HCT116 (cell line): ENCODE measurements around the gene ACTN1. TPM values are rescaled to one million over a fixed set of nuclear protein-coding genes. Genes with fewer than 3 reads are reported as not detected.

Source experiments
- ATAC-seq: fragments of 200-7000 bp; cut with Tn5 transposase; 2 replicates; pipeline ENCODE4 v1.9.1; 2020; ENCODE audit warnings: mild to moderate bottlenecking, moderate library complexity
- BruUV-seq: library from RNA; stranded (reverse); fragments of 400-500 nt; replicated peaks from 2 replicates; lab custom pipeline; 2021; lab: Mats Ljungman, UMichigan
- CTCF ChIA-PET: fragments of 300-600 bp; sonication (Branson Sonifier 250); formaldehyde crosslinking; loops from one replicate; lab custom pipeline; 2021; ENCODE audit warnings: antibody characterized with exemption; lab: Charles Lee
- POLR2A ChIA-PET: fragments of 300-600, 350-600 bp; sonication (Branson Sonifier 250); formaldehyde crosslinking; loops from one replicate; lab custom pipeline; 2021; ENCODE audit warnings: antibody characterized with exemption; lab: Charles Lee
- RAD21 ChIA-PET, 2 experiments: fragments of 300-600 bp; sonication (Branson Sonifier 250); formaldehyde crosslinking; loops; one replicate each; lab custom pipeline; 2023; ENCODE audit warnings: low total read pairs in 2 of 2; ENCODE audit not compliant: uncharacterized antibody in 2 of 2, unreplicated experiment in 2 of 2, low non-redundant PET in 1 of 2; lab: Charles Lee
- DNase-seq: peaks from one replicate; pipeline ENCODE4 v3.0.0-alpha.2; 2010; ENCODE audit warnings: low read depth, low spot score
- H2AFZ ChIP-seq: fragments of 200-600 bp; shearing (Covaris generic), sonication (generic); 2 replicates; pipeline ENCODE4 v1.6.1; 2017; ENCODE audit warnings: low read depth, mixed run types, mixed read lengths, antibody characterized with exemption, low read length; ENCODE audit not compliant: poor library complexity, severe bottlenecking
- H3K27ac ChIP-seq: 2 replicates; pipeline ENCODE4 v1.5.1; 2012; ENCODE audit warnings: low read depth, low read length
- H3K27me3 ChIP-seq: fragments of 200-600 bp; sonication (generic); 2 replicates; pipeline ENCODE4 v1.6.1; 2016; ENCODE audit warnings: mixed run types, low read length, mixed read lengths; ENCODE audit not compliant: insufficient read depth
- H3K36me3 ChIP-seq, 2 experiments: fragments of 200-500 bp in 1 of 2; fragments of 200-600 bp in 1 of 2; sonication (Bioruptor generic) in 1 of 2; sonication (generic) in 1 of 2; 2 replicates each; pipeline versions ENCODE4 v1.5.1 to v1.6.1; 2014 to 2016; ENCODE audit warnings: low read length in 2 of 2, inconsistent platforms in 1 of 2, mixed read lengths in 1 of 2, mixed run types in 1 of 2; ENCODE audit not compliant: insufficient read depth in 2 of 2, control insufficient read depth in 1 of 2
- H3K4me1 ChIP-seq, 2 experiments: fragments of 200-600 bp in 1 of 2; sonication (generic) in 1 of 2; 2 replicates each; pipeline versions ENCODE4 v1.5.1 to v1.6.1; 2012 to 2017; ENCODE audit warnings: low read length in 2 of 2, inconsistent platforms in 1 of 2, mild to moderate bottlenecking in 1 of 2, mixed read lengths in 1 of 2, mixed run types in 1 of 2, moderate library complexity in 1 of 2; ENCODE audit not compliant: insufficient read depth in 2 of 2, control insufficient read depth in 1 of 2
- H3K4me2 ChIP-seq: fragments of 200-600 bp; sonication (generic); 2 replicates; pipeline ENCODE4 v1.6.1; 2017; ENCODE audit warnings: mixed run types, low read length, mixed read lengths
- H3K4me3 ChIP-seq, 2 experiments: fragments of 200-600 bp in 1 of 2; sonication (generic) in 1 of 2; replicated peaks in 1 of 2; 2 replicates each; pipeline ENCODE4 v1.5.1; 2011 to 2016; ENCODE audit warnings: low read length in 2 of 2, control low read depth in 1 of 2, low read depth in 1 of 2, mild to moderate bottlenecking in 1 of 2, mixed read lengths in 1 of 2, mixed run types in 1 of 2
- H3K79me2 ChIP-seq: fragments of 200-600 bp; sonication (generic); 2 replicates; pipeline ENCODE4 v1.6.1; 2017; ENCODE audit warnings: mild to moderate bottlenecking, mixed run types, low read length, moderate library complexity, mixed read lengths; ENCODE audit not compliant: insufficient read depth
- H3K9ac ChIP-seq: fragments of 200-600 bp; sonication (generic); 2 replicates; pipeline ENCODE4 v1.6.1; 2016; ENCODE audit warnings: low read length, mixed read lengths
- H3K9me2 ChIP-seq: fragments of 200-600 bp; sonication (generic), shearing (Covaris generic); 2 replicates; pipeline ENCODE4 v1.6.1; 2017; ENCODE audit warnings: mixed run types, mild to moderate bottlenecking, moderate library complexity; ENCODE audit not compliant: insufficient read depth
- H3K9me3 ChIP-seq, 2 experiments: fragments of 200-500 bp in 1 of 2; fragments of 200-600 bp in 1 of 2; sonication (Bioruptor generic) in 1 of 2; sonication (generic) in 1 of 2; 2 replicates each; pipeline ENCODE4 v1.6.1; 2014 to 2017; ENCODE audit warnings: low read length in 2 of 2, mixed read lengths in 2 of 2, inconsistent platforms in 1 of 2, low read depth in 1 of 2, mild to moderate bottlenecking in 1 of 2, mixed run types in 1 of 2, moderate library complexity in 1 of 2; ENCODE audit not compliant: control insufficient read depth in 1 of 2, insufficient read depth in 1 of 2
- H4K20me1 ChIP-seq: fragments of 200-600 bp; sonication (generic), shearing (Covaris generic); 2 replicates; pipeline ENCODE4 v1.6.1; 2017; ENCODE audit warnings: mixed run types, mild to moderate bottlenecking, moderate library complexity; ENCODE audit not compliant: insufficient read depth
- CTCF ChIP-seq, 3 experiments: fragments of 200-600 bp in 1 of 3; sonication (generic) in 1 of 3; IDR thresholded peaks in 2 of 3; conservative IDR thresholded peaks in 1 of 3; 2 replicates each; pipeline ENCODE4 v1.5.1; 2012 to 2017; ENCODE audit warnings: low read depth in 2 of 3, low read length in 2 of 3, antibody characterized with exemption in 1 of 3, borderline replicate concordance in 1 of 3, control low read depth in 1 of 3, mild to moderate bottlenecking in 1 of 3, mixed read lengths in 1 of 3, mixed run types in 1 of 3, moderate library complexity in 1 of 3; ENCODE audit not compliant: insufficient read depth in 1 of 3
- ELF1 ChIP-seq: IDR thresholded peaks from 2 replicates; pipeline ENCODE4 v1.6.1; 2012; ENCODE audit warnings: low read depth, borderline replicate concordance
- EZH2phosphoT487 ChIP-seq: fragments of 200-600 bp; IDR thresholded peaks from 2 replicates; pipeline ENCODE4 v1.6.1; 2018; ENCODE audit warnings: antibody characterized with exemption, borderline replicate concordance
- JUND ChIP-seq: IDR thresholded peaks from 2 replicates; pipeline ENCODE4 v1.6.1; 2012
- POLR2A ChIP-seq: IDR thresholded peaks from 2 replicates; pipeline ENCODE4 v1.7.0; 2011; ENCODE audit warnings: borderline replicate concordance; ENCODE audit not compliant: insufficient read depth, insufficient read length; ENCODE audit errors: extremely low read depth
- REST ChIP-seq: IDR thresholded peaks from 2 replicates; pipeline ENCODE4 v1.6.1; 2012; ENCODE audit warnings: low read depth
- SP1 ChIP-seq: IDR thresholded peaks from 2 replicates; pipeline ENCODE4 v1.6.1; 2012; ENCODE audit warnings: low read depth
- SRF ChIP-seq: IDR thresholded peaks from 2 replicates; pipeline ENCODE4 v1.6.1; 2012; ENCODE audit warnings: low read depth
- YY1 ChIP-seq: IDR thresholded peaks from 2 replicates; pipeline ENCODE4 v1.6.1; 2011; ENCODE audit warnings: low read length, low read depth, moderate library complexity, mild to moderate bottlenecking; ENCODE audit not compliant: insufficient replicate concordance; ENCODE audit errors: extremely low read depth
- ZFX ChIP-seq: fragments of 450-650 bp; IDR thresholded peaks from 2 replicates; pipeline ENCODE4 v1.6.1; 2017
- ZNF274 ChIP-seq: fragments of 200-500 bp; sonication (Bioruptor generic); IDR thresholded peaks from 2 replicates; pipeline ENCODE4 v1.6.1; 2014; ENCODE audit warnings: mild to moderate bottlenecking, low read depth, low read length, inconsistent platforms
- intact Hi-C: fragments of 100-400 bp; cut with micrococcal nuclease; formaldehyde crosslinking; loops from 2 replicates; pipeline ENCODE4 v1.10.0; 2022
- total RNA-seq: library from RNA; stranded (reverse); gene quantifications from one replicate; pipeline ENCODE4 v1.2.1, GENCODE V29; 2021; ENCODE audit not compliant: unreplicated experiment

ACTN1 gene
- total RNA-seq, 1 experiment from 2014 or later: 123 TPM

GRCh38 chr14:68965261-68965761 lies 13.8 kb downstream of the ACTN1 start (continued):
- TF ChIP-seq CTCF (IDR thresholded peaks at IDR 0.05 in 2 of 3, conservative IDR thresholded peaks at IDR 0.05 in 1 of 3; ENCODE audit: borderline replicate concordance in 1 of 3, insufficient read depth in 1 of 3, low read depth in 2 of 3, low read length in 2 of 3) (no peak), POLR2A (no peak)

GRCh38 chr14:68964300-68965093 lies 14.6 kb downstream of the ACTN1 start:
- H3K27ac ChIP-seq: no peak overlapping the region
- ChIA-PET POLR2A (interaction anchor here (0.6 kb wide), 1 partner anchor 172 kb away, joined by 3 read pairs; no protein-coding TSS in a partner anchor), CTCF (no interaction called here), RAD21 (no interaction called here)
- no peak for TF ChIP-seq JUND
- no peak for TF ChIP-seq ELF1
- TF ChIP-seq EZH2phosphoT487: no peak
- TF ChIP-seq REST: no peak
- no peak for TF ChIP-seq YY1
- TF ChIP-seq ZNF274: no peak
- no peak for TF ChIP-seq ZFX
- TF ChIP-seq SP1: no peak
- no peak for TF ChIP-seq SRF
- TF ChIP-seq CTCF (IDR thresholded peaks at IDR 0.05 in 2 of 3, conservative IDR thresholded peaks at IDR 0.05 in 1 of 3; ENCODE audit: borderline replicate concordance in 1 of 3, insufficient read depth in 1 of 3, low read depth in 2 of 3, low read length in 2 of 3): no peak
- ATAC-seq (no peak), DNase-seq (no peak)
- H3K9me3 ChIP-seq: no peaks in the 10 kb centered on the region
- no peaks in the 10 kb centered on the region for H3K27me3 ChIP-seq
- intact Hi-C loops: no loop called here
- H3K4me1 ChIP-seq: peaks cover 27 to 53% of the 10 kb centered on the region in 2 experiments
- H2AFZ ChIP-seq: no peak overlapping the region
- no peak overlapping the region for H3K9ac ChIP-seq
- BruUV-seq: no TSS peak
- no peaks in the 10 kb centered on the region for H3K9me2 ChIP-seq
- H3K36me3 ChIP-seq: no peaks in the 10 kb centered on the region
- 0 out of 2 replicates have a peak, but pooled peaks cover 4% of the 10 kb centered on the region for H4K20me1 ChIP-seq
- H3K4me3 ChIP-seq: no peak overlapping the region
- H3K79me2 ChIP-seq: peaks cover 99% of the 10 kb centered on the region
- H3K4me2 ChIP-seq: no peak overlapping the region
